NK-92 (cell line): ENCODE results near the gene GSX1.

ENCODE experiments used
- DNase-seq: peaks from one replicate; lab custom pipeline; 2025; ENCODE audit not compliant: unreplicated experiment; lab: John Stamatoyannopoulos, UW

GSX1 gene

DNA sequence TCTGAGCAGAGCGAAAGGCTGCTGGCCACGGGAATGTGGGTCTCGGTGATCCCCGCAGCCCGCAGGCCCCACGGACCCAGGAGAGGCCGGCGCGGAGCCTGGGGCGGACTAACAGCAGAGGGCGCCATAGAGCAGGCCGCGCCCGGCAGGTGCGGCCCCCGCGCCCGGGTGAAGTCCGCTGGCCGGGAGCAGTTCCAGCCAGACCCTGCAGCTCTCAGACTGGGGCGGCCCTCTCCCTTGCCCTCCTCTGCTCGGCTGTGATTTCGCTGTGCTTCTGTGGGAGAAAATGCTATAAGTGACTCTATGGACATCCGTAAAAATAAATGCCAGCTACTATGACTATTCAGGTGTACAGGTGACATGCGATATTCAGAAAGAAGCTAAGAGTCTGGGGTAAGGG lies 37.7 kb downstream of the GSX1 start:
- DNase-seq = no peak

DNA sequence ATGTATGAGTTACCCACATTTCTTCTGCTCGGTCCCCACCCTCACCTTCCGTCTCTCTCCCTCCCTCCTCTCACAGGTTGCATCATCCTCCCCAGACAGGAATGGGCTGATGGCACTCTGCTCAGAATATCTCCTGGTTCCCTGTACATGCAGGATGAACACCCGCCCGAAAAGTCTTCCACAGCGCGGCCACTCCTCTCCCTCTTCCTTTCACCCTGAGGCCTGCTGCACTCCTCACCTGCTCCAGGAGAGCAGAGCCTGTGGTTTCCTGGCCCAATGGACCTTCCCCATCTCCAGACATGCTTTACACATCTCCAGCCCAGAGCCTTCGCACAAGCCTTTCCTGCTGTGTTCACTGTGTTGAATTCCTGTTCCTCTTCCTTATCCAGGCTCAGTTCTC lies 40.9 kb downstream of the GSX1 start:
- no peak for DNase-seq

- no peak for DNase-seq
Measured at GRCh38 chr13:27834095-27834494, 41.8 kb downstream of the GSX1 start.

DNA sequence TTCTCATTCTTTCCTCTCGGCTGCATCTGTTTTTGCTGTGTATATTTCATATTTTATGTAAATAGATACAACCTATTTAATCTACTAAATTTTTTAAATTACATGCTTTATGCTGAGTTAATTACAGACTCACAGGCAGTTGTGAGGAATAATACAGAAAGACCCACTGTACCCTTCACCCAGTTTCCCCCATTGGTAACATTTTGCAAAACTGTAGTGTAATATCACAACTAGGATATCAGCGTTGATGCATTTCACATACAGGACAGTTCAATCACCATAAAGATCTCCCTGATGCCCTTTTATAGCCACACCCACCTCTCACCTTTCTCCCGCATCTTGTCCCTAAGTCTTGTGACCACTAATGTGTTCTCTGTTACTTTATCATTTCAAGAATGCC lies 43.5 kb downstream of the GSX1 start:
- no peak for DNase-seq

- no peak for DNase-seq
Measured at GRCh38 chr13:27839809-27840467, 47.7 kb downstream of the GSX1 start.

DNA sequence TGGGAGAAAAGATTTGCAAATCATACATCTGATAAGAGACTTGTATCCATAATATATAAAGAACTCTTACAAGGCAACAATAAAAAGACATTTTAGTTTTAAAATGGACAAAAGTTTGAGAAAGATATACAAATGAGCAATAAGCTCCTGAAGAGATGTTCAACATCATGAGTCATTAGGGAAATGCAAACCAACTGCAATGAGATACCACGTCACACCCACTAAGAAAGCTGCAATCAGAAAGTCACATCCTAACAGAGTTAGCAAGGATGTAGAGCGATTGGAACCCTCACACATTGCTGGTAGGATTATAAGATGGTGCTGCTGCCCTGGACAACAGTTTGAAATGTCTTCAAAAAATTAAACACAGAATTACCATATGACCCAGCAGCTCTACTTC lies 50.3 kb downstream of the GSX1 start:
- no peak for DNase-seq
